ENCODE data around the gene CRTC1. TPM values are rescaled to one million over a fixed set of nuclear protein-coding genes. Genes with fewer than 3 reads are reported as not detected.

Gene CRTC1
- total RNA-seq, 1 experiment from 2014 or later: 3.7 TPM

DNA sequence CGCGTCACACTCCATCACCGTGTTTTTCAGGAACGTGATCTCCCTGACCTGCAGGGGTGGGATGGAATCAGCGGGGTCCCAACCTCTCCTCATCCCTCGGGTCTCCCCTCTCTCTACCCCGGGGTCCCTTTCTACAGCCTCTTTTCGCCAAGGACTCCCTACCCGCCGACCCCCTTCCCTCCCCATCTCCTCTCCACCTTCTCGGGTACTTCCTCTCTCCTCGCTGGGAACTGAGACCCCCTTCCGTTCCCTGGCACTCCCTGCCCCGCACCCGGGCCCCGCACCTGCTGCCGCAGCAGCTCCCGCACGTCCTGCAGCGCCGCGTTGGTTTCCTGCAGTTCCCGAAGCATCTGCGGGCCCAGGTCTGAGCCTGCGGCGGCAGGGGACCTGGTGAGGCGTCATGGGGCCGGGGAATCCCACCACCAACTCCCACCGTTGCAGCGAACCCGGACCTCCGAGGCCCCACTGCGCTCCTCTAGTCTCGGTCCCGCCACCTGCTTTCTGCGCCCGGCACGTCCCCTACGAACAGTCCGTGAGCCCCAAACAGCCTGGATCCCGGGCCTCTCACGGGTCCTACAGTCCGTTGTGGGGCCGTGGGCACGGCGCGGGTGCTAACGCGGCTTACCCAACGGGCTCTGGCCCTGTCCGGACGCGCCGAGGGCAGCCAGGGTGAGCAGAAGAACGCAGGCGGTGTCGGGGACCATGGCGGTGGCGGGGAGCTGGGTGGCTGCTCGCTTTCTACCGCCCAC is 107.3 kb downstream of the CRTC1 start, which contains the start of gene COMP:
Gene COMP (minus strand): TSS at position 740 of the 749 bp plus-strand sequence. CDS start 36 bp downstream, at position 704.
- Histone ChIP-seq H4K20me1 (ENCODE audit: insufficient read depth, low read depth, low read length) (no peaks in the 10 kb centered on the region), H2AFZ (ENCODE audit: low read length) (no peak within 1 kb of the TSS), H3K27me3 (ENCODE audit: low read length) (no peaks in the 10 kb centered on the region)

GRCh38 chr19:18791315-18791678 is 107.8 kb downstream of the CRTC1 start:
- no peaks in the 10 kb centered on the region for H3K27me3 ChIP-seq (ENCODE audit: low read length)

More for the DNA sequence above, 107.3 kb downstream of the CRTC1 start, which contains the start of gene COMP:
- no peak for DNase-seq
- Histone ChIP-seq H3K4me1 (ENCODE audit: low read length) (no peaks in the 10 kb centered on the region), H3K36me3 (ENCODE audit: insufficient read depth, low read length) (no peaks in the 10 kb centered on the region), H3K9me2 (replicated peaks; ENCODE audit: insufficient read depth, low read length) (no peaks in the 10 kb centered on the region), H3K4me2 (ENCODE audit: low read depth, low read length, poor library complexity, severe bottlenecking) (no peak within 1 kb of the TSS), H3K27ac (ENCODE audit: low read length) (no peak within 1 kb of the TSS), H3K9me3 (ENCODE audit: low read length) (no peaks in the 10 kb centered on the region), H3K79me2 (ENCODE audit: low read length) (no peaks in the 10 kb centered on the region), H3K9ac (ENCODE audit: low read length) (no peak within 1 kb of the TSS), H3K4me3 (ENCODE audit: low read length) (no peak within 1 kb of the TSS)

GRCh38 chr19:18792661-18793060 is 109.2 kb downstream of the CRTC1 start:
- H2AFZ ChIP-seq (ENCODE audit: low read length): no peak overlapping the region
- H3K79me2 ChIP-seq (ENCODE audit: low read length): no peaks in the 10 kb centered on the region
- H3K4me1 ChIP-seq (ENCODE audit: low read length): no peaks in the 10 kb centered on the region
- no peaks in the 10 kb centered on the region for H4K20me1 ChIP-seq (ENCODE audit: insufficient read depth, low read depth, low read length)
- H3K4me3 ChIP-seq (ENCODE audit: low read length): no peak overlapping the region
- H3K9ac ChIP-seq (ENCODE audit: low read length): no peak overlapping the region
- no peak overlapping the region for H3K27ac ChIP-seq (ENCODE audit: low read length)
- H3K9me2 ChIP-seq (replicated peaks; ENCODE audit: insufficient read depth, low read length): no peaks in the 10 kb centered on the region
- H3K4me2 ChIP-seq (ENCODE audit: low read depth, low read length, poor library complexity, severe bottlenecking): no peak overlapping the region
- H3K9me3 ChIP-seq (ENCODE audit: low read length): no peaks in the 10 kb centered on the region
- H3K36me3 ChIP-seq (ENCODE audit: insufficient read depth, low read length): no peaks in the 10 kb centered on the region
- no peak for DNase-seq
- H3K27me3 ChIP-seq (ENCODE audit: low read length): no peaks in the 10 kb centered on the region

More at GRCh38 chr19:18791315-18791678, 107.8 kb downstream of the CRTC1 start:
- H2AFZ ChIP-seq (ENCODE audit: low read length): no peak overlapping the region
- H3K36me3 ChIP-seq (ENCODE audit: insufficient read depth, low read length): no peaks in the 10 kb centered on the region
- no peak for DNase-seq
- no peaks in the 10 kb centered on the region for H3K9me2 ChIP-seq (replicated peaks; ENCODE audit: insufficient read depth, low read length)
- no peak overlapping the region for H3K27ac ChIP-seq (ENCODE audit: low read length)
- H3K9ac ChIP-seq (ENCODE audit: low read length): no peak overlapping the region
- H3K4me2 ChIP-seq (ENCODE audit: low read depth, low read length, poor library complexity, severe bottlenecking): no peak overlapping the region
- H4K20me1 ChIP-seq (ENCODE audit: insufficient read depth, low read depth, low read length): no peaks in the 10 kb centered on the region
- no peak overlapping the region for H3K4me3 ChIP-seq (ENCODE audit: low read length)
- no peaks in the 10 kb centered on the region for H3K4me1 ChIP-seq (ENCODE audit: low read length)
- no peaks in the 10 kb centered on the region for H3K79me2 ChIP-seq (ENCODE audit: low read length)
- no peaks in the 10 kb centered on the region for H3K9me3 ChIP-seq (ENCODE audit: low read length)

DNA sequence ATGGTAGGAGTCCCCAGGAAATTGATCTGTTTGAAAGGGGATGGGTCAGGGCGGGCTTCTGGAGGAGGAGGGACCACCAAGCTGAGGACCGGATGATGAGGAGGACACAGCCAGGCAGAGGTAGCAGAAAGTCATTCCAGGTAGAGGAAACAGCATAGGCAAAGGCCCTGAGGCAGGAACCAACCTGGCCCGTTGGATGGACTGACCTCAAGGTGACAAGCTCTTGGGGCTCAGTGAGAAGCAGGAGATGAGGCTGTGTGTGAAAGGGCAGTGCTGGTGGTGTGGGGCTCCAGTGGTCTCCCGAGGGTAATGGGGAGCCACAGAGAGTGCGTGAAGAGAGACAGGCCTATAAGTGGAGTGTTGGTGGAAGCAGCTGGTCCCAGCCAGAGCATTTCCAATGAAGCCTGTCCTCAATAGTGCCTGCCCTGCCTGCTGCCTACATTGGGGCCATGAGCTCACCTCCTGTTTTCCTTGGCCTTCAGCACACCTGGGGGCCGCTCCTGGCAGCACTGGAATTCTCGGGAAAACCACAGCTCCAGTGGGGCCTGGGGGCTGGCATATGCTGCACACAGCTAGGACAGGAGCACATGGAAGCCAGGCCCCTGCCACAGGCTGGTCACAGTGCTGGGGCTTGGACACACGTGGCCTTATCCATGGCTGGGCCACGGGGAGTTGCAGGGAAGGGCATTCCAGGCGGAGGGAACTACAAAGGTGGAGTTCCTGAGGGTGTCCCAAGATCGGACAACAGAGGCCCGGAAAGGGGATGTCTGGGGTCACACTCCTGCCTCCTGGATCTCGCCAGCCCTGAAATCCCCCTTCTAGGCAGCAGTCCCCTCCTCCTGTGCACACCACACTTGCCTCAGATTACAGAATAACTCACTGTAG is 109.9 kb downstream of the CRTC1 start:
- no peaks in the 10 kb centered on the region for H3K27me3 ChIP-seq (ENCODE audit: low read length)
- no peaks in the 10 kb centered on the region for H3K9me3 ChIP-seq (ENCODE audit: low read length)
- no peak overlapping the region for H3K4me2 ChIP-seq (ENCODE audit: low read depth, low read length, poor library complexity, severe bottlenecking)
- no peaks in the 10 kb centered on the region for H4K20me1 ChIP-seq (ENCODE audit: insufficient read depth, low read depth, low read length)
- no peak overlapping the region for H2AFZ ChIP-seq (ENCODE audit: low read length)
- H3K4me1 ChIP-seq (ENCODE audit: low read length): no peaks in the 10 kb centered on the region
- no peak overlapping the region for H3K4me3 ChIP-seq (ENCODE audit: low read length)
- no peak overlapping the region for H3K9ac ChIP-seq (ENCODE audit: low read length)
- H3K36me3 ChIP-seq (ENCODE audit: insufficient read depth, low read length): no peaks in the 10 kb centered on the region
- H3K79me2 ChIP-seq (ENCODE audit: low read length): no peaks in the 10 kb centered on the region
- no peak overlapping the region for H3K27ac ChIP-seq (ENCODE audit: low read length)
- H3K9me2 ChIP-seq (replicated peaks; ENCODE audit: insufficient read depth, low read length): no peaks in the 10 kb centered on the region
- DNase-seq: no peak

DNA sequence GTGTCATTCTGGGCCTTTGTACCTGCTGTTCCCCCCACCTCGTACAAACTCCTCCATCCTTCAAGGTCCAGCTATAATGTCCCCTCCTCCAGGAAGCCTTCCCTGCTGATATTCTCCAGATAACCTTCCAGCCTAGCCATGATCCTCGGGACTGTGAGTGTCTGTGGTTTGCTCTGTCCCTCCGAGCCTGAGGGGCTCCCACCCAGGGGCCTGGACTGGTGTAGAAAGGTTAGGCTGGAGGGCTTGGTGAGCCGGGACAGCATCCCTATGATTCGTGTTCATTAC is 110.5 kb downstream of the CRTC1 start:
- Histone ChIP-seq H3K79me2 (ENCODE audit: low read length) (no peaks in the 10 kb centered on the region), H3K4me3 (ENCODE audit: low read length) (no peak overlapping the region), H3K9me3 (ENCODE audit: low read length) (no peaks in the 10 kb centered on the region), H3K9ac (ENCODE audit: low read length) (no peak overlapping the region), H3K4me1 (ENCODE audit: low read length) (no peaks in the 10 kb centered on the region), H3K9me2 (replicated peaks; ENCODE audit: insufficient read depth, low read length) (no peaks in the 10 kb centered on the region), H4K20me1 (ENCODE audit: insufficient read depth, low read depth, low read length) (no peaks in the 10 kb centered on the region), H2AFZ (ENCODE audit: low read length) (no peak overlapping the region), H3K27ac (ENCODE audit: low read length) (no peak overlapping the region), H3K27me3 (ENCODE audit: low read length) (no peaks in the 10 kb centered on the region), H3K4me2 (ENCODE audit: low read depth, low read length, poor library complexity, severe bottlenecking) (no peak overlapping the region), H3K36me3 (ENCODE audit: insufficient read depth, low read length) (no peaks in the 10 kb centered on the region)
- DNase-seq: no peak

GRCh38 chr19:18794692-18795091 is 111.2 kb downstream of the CRTC1 start:
- no peaks in the 10 kb centered on the region for H3K9me3 ChIP-seq (ENCODE audit: low read length)
- DNase-seq: no peak
- no peak overlapping the region for H2AFZ ChIP-seq (ENCODE audit: low read length)
- no peaks in the 10 kb centered on the region for H3K4me1 ChIP-seq (ENCODE audit: low read length)
- no peaks in the 10 kb centered on the region for H3K27me3 ChIP-seq (ENCODE audit: low read length)
- no peaks in the 10 kb centered on the region for H3K36me3 ChIP-seq (ENCODE audit: insufficient read depth, low read length)
- no peak overlapping the region for H3K4me2 ChIP-seq (ENCODE audit: low read depth, low read length, poor library complexity, severe bottlenecking)
- no peak overlapping the region for H3K4me3 ChIP-seq (ENCODE audit: low read length)
- H3K27ac ChIP-seq (ENCODE audit: low read length): no peak overlapping the region
- no peaks in the 10 kb centered on the region for H3K79me2 ChIP-seq (ENCODE audit: low read length)
- no peaks in the 10 kb centered on the region for H3K9me2 ChIP-seq (replicated peaks; ENCODE audit: insufficient read depth, low read length)
- no peak overlapping the region for H3K9ac ChIP-seq (ENCODE audit: low read length)
- H4K20me1 ChIP-seq (ENCODE audit: insufficient read depth, low read depth, low read length): no peaks in the 10 kb centered on the region

DNA sequence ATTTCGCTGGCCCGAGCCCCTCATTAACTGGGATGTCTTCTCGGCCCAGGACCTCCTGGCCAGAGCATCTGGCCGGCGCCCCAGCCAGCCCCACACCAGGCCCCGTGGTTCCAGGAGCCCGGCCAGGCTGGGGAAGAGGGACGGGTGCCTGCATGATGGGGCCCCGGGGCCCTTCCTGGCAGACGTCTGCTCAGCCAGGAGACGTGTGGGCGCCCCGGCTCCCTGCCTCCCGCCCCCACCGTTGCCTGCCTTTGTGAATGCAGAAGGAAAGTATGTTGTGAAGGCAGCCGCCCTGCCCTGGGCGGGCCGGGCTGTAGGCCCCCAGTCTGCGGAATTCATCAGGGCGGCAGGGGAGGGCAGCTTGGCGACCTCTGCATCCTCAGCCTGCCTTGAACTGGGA is 112.1 kb downstream of the CRTC1 start:
- Histone ChIP-seq H3K4me1 (ENCODE audit: low read length) (no peaks in the 10 kb centered on the region), H3K9me2 (replicated peaks; ENCODE audit: insufficient read depth, low read length) (no peaks in the 10 kb centered on the region), H3K9me3 (ENCODE audit: low read length) (no peaks in the 10 kb centered on the region), H3K4me2 (ENCODE audit: low read depth, low read length, poor library complexity, severe bottlenecking) (no peak overlapping the region), H3K27me3 (ENCODE audit: low read length) (no peaks in the 10 kb centered on the region), H4K20me1 (ENCODE audit: insufficient read depth, low read depth, low read length) (no peaks in the 10 kb centered on the region), H3K4me3 (ENCODE audit: low read length) (no peak overlapping the region), H2AFZ (ENCODE audit: low read length) (no peak overlapping the region), H3K9ac (ENCODE audit: low read length) (no peak overlapping the region), H3K27ac (ENCODE audit: low read length) (no peak overlapping the region), H3K79me2 (ENCODE audit: low read length) (no peaks in the 10 kb centered on the region), H3K36me3 (ENCODE audit: insufficient read depth, low read length) (no peaks in the 10 kb centered on the region)
- DNase-seq: no peak

- Histone ChIP-seq H3K9me2 (replicated peaks; ENCODE audit: insufficient read depth, low read length) (no peaks in the 10 kb centered on the region), H3K9ac (ENCODE audit: low read length) (no peak overlapping the region), H3K9me3 (ENCODE audit: low read length) (no peaks in the 10 kb centered on the region), H3K4me3 (ENCODE audit: low read length) (no peak overlapping the region), H4K20me1 (ENCODE audit: insufficient read depth, low read depth, low read length) (no peaks in the 10 kb centered on the region), H3K4me2 (ENCODE audit: low read depth, low read length, poor library complexity, severe bottlenecking) (no peak overlapping the region), H3K27me3 (ENCODE audit: low read length) (no peaks in the 10 kb centered on the region), H3K79me2 (ENCODE audit: low read length) (no peaks in the 10 kb centered on the region), H3K27ac (ENCODE audit: low read length) (no peak overlapping the region), H3K4me1 (ENCODE audit: low read length) (no peaks in the 10 kb centered on the region), H2AFZ (ENCODE audit: low read length) (no peak overlapping the region), H3K36me3 (ENCODE audit: insufficient read depth, low read length) (no peaks in the 10 kb centered on the region)
- DNase-seq: no peak
Measured at GRCh38 chr19:18796239-18796638, 112.8 kb downstream of the CRTC1 start.

Measured in Karpas-422 (cell line).